Upper lobe of right lung (tissue), 1 donor: ENCODE measurements around the gene DTX2. TPM values are rescaled to one million over a fixed set of nuclear protein-coding genes. Genes with fewer than 3 reads are reported as not detected.
A peak's percentile ranks its signal among the peaks of the same experiment; 100 is the strongest.
"Not testable (repeated sequence)": the region's sequence is repeated elsewhere in the genome, so short reads cannot be mapped to it uniquely, and the experiment has no call there.

Source experiments
- ATAC-seq: fragments of 200-7000 bp; cut with Tn5 transposase; one replicate; pipeline ENCODE4 v1.9.1; 2020; ENCODE audit warnings: mild to moderate bottlenecking, moderate library complexity
- DNase-seq: peaks from one replicate; pipeline ENCODE4 v3.0.0-alpha.2; 2020
- H3K27ac ChIP-seq: fragments of 200-600 bp; one replicate; pipeline ENCODE4 v1.8.0; 2022
- H3K27me3 ChIP-seq: fragments of 200-600 bp; one replicate; pipeline ENCODE4 v1.8.0; 2022; ENCODE audit warnings: mild to moderate bottlenecking
- H3K36me3 ChIP-seq: fragments of 200-600 bp; one replicate; pipeline ENCODE4 v1.8.0; 2022
- H3K4me1 ChIP-seq: fragments of 200-600 bp; one replicate; pipeline ENCODE4 v1.8.0; 2022
- H3K4me3 ChIP-seq: fragments of 200-600 bp; one replicate; pipeline ENCODE4 v1.8.0; 2022; ENCODE audit warnings: mild to moderate bottlenecking
- H3K9me3 ChIP-seq: fragments of 200-600 bp; one replicate; pipeline ENCODE4 v1.8.0; 2022
- intact Hi-C: fragments of 100-400 bp; cut with DNase I; formaldehyde crosslinking; loops from one replicate; pipeline ENCODE4 v1.11.0; 2022
- total RNA-seq: library from RNA; stranded (reverse); fragmentation: NEBNext Ultra II Directional; extraction: Animal tissue kit (Norgen Biotek cat#: 25700); gene quantifications from one replicate; pipeline ENCODE4 v1.2.1, GENCODE V29; 2021
- donor health status: DM: no; HTN: yes; CAD: no; lungs with severe emphysema.

DTX2 gene
- total RNA-seq, 1 donor from 2014 or later: 25.6 TPM

DNA sequence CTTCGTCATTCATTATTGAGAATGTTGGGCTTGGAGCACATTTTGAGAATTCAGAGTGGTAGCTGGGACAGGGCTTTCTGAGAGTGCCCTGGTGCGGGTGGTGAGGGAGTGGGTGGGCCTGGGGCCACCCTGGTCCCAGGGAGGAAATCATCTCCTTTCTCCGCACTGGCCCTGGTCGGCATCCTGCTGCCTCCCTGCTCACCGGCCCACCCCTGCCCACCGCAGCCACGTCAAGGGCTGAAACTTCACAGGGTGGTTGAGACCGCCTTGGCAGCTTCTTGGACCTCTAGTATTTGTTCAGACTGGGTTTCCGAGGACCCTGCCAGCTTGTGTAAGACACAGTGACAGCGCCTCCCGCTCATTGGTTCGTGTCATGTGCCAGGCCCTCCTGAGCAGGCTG lies 22.9 kb downstream of the DTX2 start:
- H3K4me1 ChIP-seq, H3K27me3 ChIP-seq, H3K27ac ChIP-seq, H3K9me3 ChIP-seq, intact Hi-C loops, ATAC-seq, DNase-seq, H3K4me3 ChIP-seq: not testable (repeated sequence)
- peaks cover 19% of the 10 kb centered on the region for H3K36me3 ChIP-seq

DNA sequence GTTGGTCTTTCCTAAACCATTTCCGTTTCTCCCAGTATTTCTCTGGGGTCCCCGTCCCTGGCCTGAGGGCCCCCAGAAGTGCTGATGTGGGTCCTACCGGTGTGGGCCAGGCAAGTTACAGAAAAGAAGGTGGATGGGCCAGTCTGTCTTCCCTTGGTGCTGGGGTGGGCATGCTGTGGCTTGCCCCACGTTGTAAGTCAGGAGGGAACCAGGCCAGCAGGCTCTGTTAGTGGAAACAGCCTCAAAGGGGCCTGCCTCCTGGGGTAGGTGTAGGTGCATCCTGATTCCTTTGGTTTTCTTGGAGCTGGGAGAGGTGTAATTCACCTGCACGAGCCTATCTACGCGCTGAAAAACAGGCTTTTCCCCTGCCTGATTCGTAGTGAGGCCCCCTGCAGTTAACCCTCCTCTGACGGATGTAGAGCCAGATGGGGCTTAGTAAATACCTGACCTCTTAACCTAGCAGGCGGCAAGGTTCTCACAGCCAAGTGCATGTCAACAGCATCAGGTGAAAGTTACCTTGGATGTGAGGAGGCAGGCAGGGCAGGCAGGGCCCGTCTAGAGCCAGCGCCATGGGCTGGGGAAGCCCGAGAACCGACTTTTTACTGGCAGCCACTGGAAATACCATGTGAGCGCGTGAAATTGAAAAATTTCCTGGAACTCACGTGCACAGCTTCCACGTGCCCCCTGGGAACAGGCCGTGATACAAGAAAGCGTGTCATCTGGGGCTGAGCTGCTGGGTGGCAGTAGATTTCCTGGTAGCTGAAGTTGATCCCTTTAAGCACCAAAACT lies 24.5 kb downstream of the DTX2 start:
- intact Hi-C loops, H3K4me3 ChIP-seq, H3K27ac ChIP-seq, DNase-seq, H3K27me3 ChIP-seq, H3K9me3 ChIP-seq, H3K4me1 ChIP-seq: not testable (repeated sequence)
- peaks cover 11% of the 10 kb centered on the region for H3K36me3 ChIP-seq
- peak; percentile 3 for ATAC-seq

DNA sequence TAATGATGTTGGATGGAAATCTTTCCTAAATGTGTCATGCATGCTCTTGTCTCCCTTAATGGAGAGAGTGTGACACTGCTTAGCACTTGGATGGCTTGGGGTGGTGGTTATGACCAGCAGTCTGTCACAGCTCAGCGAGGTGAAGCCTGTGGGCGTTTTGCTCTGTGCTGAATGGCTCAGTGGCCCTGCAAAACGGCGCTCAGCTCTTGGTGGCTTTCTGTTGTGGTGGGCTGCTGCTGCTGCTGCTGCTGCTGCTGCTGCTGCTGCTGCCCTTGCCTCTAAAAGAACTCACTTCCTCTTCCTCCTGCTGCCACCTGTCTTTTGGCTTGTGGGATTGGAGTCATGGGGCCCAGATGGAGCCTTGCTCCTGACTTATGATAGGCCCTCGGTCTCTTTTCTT lies 25.1 kb downstream of the DTX2 start:
- H3K27me3 ChIP-seq, H3K36me3 ChIP-seq, H3K4me3 ChIP-seq, intact Hi-C loops, H3K9me3 ChIP-seq, H3K4me1 ChIP-seq, DNase-seq, H3K27ac ChIP-seq: not testable (repeated sequence)
- ATAC-seq: peak; percentile 45

DNA sequence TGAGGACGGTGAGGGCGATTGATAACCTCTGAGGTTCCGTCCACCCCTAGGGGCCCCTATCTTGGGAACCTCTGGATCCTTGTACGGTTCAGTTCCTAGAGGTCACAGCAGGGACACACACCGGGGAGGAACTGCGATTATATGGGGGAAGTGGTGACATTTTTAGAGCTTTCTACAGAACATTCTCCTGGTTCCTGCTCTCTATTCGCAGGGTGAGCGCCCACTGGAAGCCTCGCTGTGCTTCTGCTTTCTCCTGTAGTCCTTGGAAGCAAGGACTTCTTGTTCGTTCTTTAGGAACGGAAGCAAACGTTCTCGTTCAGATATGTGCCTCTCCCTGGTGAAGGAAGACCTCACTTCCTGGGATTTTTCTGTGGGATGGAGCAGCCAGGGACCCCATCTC lies 26.5 kb downstream of the DTX2 start:
- intact Hi-C loops, H3K27me3 ChIP-seq, H3K9me3 ChIP-seq, H3K4me3 ChIP-seq, H3K27ac ChIP-seq, H3K4me1 ChIP-seq, DNase-seq, H3K36me3 ChIP-seq: not testable (repeated sequence)
- ATAC-seq: peak; percentile 81

DNA sequence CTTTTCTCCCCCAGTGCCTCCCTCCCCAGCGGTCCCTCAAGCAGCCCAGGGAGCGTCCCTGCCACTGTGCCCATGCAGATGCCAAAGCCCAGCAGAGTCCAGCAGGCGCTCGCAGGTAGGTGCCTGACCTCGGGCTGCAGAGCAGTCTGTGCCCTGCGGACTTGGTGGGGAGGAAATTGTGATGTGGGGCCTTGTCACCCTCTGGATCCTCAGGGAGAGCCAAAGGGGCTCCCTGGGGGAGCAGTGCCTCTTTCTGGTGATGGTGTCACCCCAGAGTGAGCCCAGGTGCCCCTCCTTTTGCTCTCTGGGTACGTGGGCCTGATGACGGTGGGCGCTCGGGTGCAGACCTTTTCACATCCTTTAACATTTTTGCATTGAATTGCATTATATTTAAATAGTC lies 30.6 kb downstream of the DTX2 start:
- H3K27me3 ChIP-seq, intact Hi-C loops, ATAC-seq, DNase-seq, H3K36me3 ChIP-seq, H3K4me3 ChIP-seq, H3K9me3 ChIP-seq, H3K27ac ChIP-seq, H3K4me1 ChIP-seq: not testable (repeated sequence)

DNA sequence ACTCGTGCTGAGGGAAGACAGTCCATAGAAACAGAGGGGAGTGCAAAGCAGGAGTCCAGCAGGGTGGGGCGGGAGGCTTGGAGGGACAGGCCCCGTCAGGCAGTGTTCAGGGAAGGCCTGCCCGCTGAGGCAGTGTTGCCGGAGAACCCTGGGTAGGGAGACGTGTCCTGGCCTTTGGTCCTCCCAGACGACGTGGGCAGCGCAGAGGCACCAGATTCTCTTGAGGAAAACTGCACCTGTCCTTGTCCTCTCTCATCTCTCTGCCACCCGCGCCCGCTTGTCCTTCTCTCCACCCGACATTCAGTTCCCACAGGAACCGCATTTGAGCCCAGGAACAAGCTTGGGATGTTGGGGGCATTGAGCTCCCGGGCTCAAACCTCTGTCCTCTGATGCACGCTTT lies 34.2 kb downstream of the DTX2 start:
- H3K36me3 ChIP-seq, DNase-seq, H3K4me1 ChIP-seq, H3K27ac ChIP-seq, H3K9me3 ChIP-seq, ATAC-seq, intact Hi-C loops, H3K4me3 ChIP-seq, H3K27me3 ChIP-seq: not testable (repeated sequence)

DNA sequence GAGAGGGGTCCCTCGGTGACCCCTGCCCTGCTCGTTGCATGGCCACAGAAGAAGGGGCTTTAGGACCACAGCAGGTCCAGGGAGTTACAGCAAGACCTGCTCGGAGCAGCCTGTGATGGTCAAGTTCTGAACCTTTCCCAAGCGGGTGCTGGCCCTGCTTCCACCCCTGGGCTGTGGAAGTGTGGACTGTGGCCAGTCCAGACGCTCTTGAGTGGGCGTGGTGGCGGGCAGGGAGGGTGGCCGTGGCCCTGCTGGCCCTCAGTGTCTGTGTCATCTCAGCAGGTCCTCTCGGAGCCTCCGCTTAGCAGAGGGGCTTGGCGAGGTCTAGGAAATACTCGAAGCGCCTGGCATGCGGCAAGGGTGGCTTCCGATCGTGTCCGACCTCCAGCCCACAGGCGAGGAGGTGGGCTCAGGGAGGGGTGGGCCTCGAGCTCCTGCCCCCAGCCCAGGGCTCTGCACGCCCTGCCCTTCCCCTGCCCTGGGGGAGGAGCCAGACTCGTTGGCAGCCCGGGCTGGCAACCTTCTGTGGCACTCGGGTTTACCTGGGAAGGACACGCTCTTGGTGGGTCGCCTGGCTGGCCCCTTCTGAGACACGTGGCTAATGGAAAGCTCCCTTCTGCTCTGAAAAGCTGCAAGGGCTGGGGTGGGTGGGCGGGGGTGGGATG lies 36.5 kb downstream of the DTX2 start:
- H3K27ac ChIP-seq, intact Hi-C loops, H3K4me1 ChIP-seq, DNase-seq, H3K4me3 ChIP-seq, ATAC-seq, H3K27me3 ChIP-seq, H3K36me3 ChIP-seq, H3K9me3 ChIP-seq: not testable (repeated sequence)

DNA sequence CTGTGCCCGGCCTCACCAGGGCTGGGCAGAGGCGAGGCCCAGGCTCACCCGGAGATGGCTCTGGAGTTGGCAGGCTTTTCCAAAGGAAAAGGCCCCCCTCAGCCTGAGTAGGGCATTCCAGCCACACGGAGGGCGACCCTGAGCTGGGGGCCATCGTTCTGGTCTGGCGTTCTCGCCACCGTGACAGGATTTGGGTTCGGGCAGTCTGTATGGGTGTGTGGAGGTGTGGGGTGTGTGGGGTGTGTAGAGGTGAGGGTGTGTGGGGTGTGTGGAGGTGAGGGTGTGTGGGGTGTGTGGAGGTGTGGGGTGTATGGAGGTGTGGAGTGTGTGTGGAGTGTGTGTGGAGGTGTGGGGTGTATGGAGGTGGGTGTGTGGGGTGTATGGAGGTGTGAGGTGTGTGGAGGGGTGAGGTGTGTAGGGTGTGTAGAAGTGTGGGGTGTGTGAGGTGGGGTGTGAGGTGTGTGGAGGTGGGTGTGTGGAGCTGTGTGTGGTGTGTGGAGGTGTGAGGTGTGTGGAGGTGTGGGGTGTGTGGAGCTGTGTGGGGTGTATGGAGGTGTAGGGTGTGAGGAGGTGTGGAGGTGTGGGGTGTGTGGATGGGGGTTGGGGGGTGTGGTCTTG lies 37.2 kb downstream of the DTX2 start:
- H3K4me1 ChIP-seq, H3K27me3 ChIP-seq, intact Hi-C loops, H3K9me3 ChIP-seq, DNase-seq, H3K27ac ChIP-seq, H3K36me3 ChIP-seq, H3K4me3 ChIP-seq, ATAC-seq: not testable (repeated sequence)

DNA sequence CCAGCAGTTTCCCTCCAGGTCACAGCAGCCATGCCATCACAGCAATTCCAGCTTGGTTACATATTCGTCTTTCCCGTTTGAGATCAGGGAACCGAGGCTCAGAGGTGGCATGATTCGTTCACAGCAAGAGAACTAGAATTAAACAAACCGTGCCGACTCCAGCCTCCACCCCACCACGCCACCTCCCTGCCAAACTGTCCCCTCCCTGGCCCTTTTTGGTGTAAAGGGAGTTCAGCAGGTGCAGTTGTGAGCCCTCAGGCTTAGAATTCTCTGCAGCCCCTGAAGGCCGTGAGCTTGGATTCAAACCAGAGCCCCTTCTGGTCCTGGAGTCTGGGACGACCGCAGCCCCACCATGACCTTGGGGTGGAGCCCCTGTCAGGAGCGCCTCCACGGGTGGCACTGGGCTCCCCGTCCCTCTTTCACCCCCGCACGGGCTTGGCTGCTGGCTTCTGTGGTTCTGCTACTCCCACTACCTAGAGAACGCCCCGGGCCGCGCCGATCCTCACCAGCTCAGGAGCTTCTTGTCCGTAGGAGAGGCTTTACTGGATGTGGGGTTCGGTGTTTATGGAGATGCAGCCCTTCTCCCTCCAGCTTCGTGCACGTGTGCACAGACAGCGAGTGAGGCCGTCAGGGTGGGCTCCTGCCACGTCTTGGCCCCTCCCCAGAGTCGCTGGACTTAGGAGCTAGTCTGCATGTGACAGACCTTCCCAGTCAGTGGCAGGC lies 37.9 kb downstream of the DTX2 start:
- H3K9me3 ChIP-seq, H3K36me3 ChIP-seq, H3K4me3 ChIP-seq, intact Hi-C loops, H3K4me1 ChIP-seq, DNase-seq, H3K27me3 ChIP-seq, H3K27ac ChIP-seq, ATAC-seq: not testable (repeated sequence)

DNA sequence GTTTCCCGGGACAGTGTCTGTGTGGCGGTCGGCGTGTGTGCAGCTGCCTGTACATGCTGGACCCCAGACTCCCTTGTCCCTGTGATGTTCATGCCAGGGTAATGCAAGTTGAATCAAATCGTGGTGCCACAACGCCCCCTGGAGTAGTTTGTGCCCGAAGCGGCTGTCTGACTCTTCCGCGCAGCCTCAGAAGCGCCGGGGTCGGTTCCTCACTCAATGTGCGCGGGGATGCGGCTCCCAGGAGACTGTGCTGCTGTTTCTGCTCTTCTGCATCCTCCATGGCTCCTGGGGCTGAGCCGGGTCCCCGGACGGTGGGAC lies 38.4 kb downstream of the DTX2 start:
- H3K36me3 ChIP-seq, H3K4me1 ChIP-seq, H3K9me3 ChIP-seq, H3K4me3 ChIP-seq, DNase-seq, intact Hi-C loops, H3K27ac ChIP-seq, H3K27me3 ChIP-seq: not testable (repeated sequence)
- peak; percentile 17 for ATAC-seq

DNA sequence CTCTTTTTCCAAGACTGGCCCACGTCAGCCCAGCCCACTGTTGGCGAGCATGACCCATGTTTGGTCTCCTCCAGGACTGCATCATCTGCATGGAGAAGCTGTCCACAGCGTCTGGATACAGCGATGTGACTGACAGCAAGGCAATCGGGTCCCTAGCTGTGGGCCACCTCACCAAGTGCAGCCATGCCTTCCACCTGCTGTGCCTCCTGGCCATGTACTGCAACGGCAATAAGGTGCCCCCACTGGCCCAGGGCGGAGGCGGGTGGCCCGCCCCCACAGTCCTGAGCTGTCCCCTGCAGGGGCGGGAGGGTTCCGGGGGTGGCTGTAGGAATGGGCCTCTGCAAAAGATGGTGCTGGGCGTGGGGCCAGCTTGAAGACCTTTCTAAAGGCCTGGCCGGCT lies 40.7 kb downstream of the DTX2 start:
- H3K27me3 ChIP-seq, intact Hi-C loops, ATAC-seq, H3K4me3 ChIP-seq, H3K4me1 ChIP-seq, H3K27ac ChIP-seq, H3K9me3 ChIP-seq, DNase-seq: not testable (repeated sequence)
- H3K36me3 ChIP-seq: peaks cover 14% of the 10 kb centered on the region

DNA sequence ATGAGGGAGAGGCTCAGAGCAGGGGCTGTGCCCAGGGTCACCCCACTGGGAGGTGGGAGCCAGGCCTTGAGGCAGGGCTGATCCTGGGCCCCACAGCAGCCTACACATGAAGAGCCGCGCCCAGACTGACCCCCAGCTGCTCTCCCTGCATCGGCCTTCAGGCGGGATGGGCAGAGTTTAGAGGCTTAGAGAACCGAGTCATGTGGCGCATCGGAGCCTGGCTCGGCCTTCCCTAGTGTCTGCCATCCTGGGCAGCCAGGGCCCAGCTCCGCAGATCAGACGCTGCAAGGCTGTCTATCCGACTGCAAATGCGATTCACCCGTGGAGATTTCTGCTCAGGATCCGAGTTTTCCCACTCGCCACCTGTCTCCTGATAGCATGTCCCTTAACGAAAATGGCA lies 41.3 kb downstream of the DTX2 start:
- ATAC-seq, H3K27me3 ChIP-seq, H3K4me1 ChIP-seq, H3K27ac ChIP-seq, DNase-seq, H3K9me3 ChIP-seq, intact Hi-C loops, H3K4me3 ChIP-seq: not testable (repeated sequence)
- peaks cover 14% of the 10 kb centered on the region for H3K36me3 ChIP-seq

DNA sequence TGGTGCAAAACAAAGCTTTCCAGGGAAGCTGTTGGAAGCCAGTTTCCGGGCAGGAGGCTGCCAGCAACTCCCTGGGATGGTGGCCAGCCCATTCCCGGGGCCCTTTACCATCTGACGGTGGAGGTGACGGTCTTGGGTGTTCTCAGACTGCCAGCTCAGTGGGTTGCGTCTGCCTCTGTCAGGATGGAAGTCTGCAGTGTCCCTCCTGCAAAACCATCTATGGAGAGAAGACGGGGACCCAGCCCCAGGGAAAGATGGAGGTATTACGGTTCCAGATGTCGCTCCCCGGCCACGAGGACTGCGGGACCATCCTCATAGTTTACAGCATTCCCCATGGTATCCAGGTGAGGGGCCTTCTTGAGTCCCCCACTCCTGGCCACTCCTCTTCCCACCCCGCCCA lies 41.7 kb downstream of the DTX2 start:
- H3K36me3 ChIP-seq: peaks cover 14% of the 10 kb centered on the region
- H3K9me3 ChIP-seq, H3K4me1 ChIP-seq, DNase-seq, intact Hi-C loops, H3K27ac ChIP-seq, H3K27me3 ChIP-seq, ATAC-seq, H3K4me3 ChIP-seq: not testable (repeated sequence)
